ENCODE results near the gene IMMP1L.

DNA sequence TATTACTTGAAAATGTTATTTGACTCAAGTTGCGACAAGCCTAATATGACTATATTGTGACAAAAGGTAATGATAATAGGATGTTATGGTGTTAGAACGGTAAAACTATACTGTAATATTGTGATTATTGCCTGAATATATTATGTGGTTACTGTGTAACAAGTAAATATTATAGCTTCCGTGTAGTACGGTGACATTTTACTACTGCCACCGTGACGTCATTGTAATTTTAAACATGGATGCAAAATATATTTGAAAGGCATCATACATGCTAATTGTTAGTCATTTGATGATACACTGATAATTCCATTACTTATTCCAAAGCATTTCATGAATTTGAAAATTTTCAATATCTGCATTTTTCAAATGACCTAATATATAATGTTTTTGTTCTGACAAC lies 2.7 kb upstream of the IMMP1L start:
- TF ChIP-seq CTCF (IDR thresholded peaks at IDR 0.05) (no peak), ZFX (IDR thresholded peaks at IDR 0.05; ENCODE audit: borderline replicate concordance) (no peak)

Data from 22Rv1 (cell line).